HG02981 (cell line): Measurements from ENCODE around the gene CHST8.

Experiments
- ATAC-seq: cut with Tn5 transposase; IDR thresholded peaks from one replicate; pipeline ENCODE4 v1.9.1; 2021; ENCODE audit warnings: mild to moderate bottlenecking, moderate library complexity; ENCODE audit not compliant: unreplicated experiment

Gene CHST8

GRCh38 chr19:33706631-33707030 is 84.9 kb downstream of the CHST8 start:
- ATAC-seq, result no peak

- no peak for ATAC-seq
These were observed 90.5 kb downstream of the CHST8 start for GRCh38 chr19:33712268-33712667.

GRCh38 chr19:33713194-33713593 is 91.4 kb downstream of the CHST8 start:
- no peak for ATAC-seq

GRCh38 chr19:33714149-33714548 is 92.4 kb downstream of the CHST8 start:
- ATAC-seq, result no peak

- no peak for ATAC-seq
These were observed 93.7 kb downstream of the CHST8 start for GRCh38 chr19:33715462-33715861.

GRCh38 chr19:33717878-33718277 is 96.1 kb downstream of the CHST8 start:
- ATAC-seq, result no peak

- ATAC-seq, result no peak
These were observed 97.0 kb downstream of the CHST8 start for GRCh38 chr19:33718651-33719254.

GRCh38 chr19:33719366-33720154 is 97.8 kb downstream of the CHST8 start:
- no peak for ATAC-seq

- ATAC-seq, result no peak
These were observed 98.4 kb downstream of the CHST8 start for GRCh38 chr19:33720155-33720493.

- ATAC-seq, result no peak
These were observed 99.2 kb downstream of the CHST8 start for GRCh38 chr19:33720691-33721682.

GRCh38 chr19:33721735-33722297 is 100.1 kb downstream of the CHST8 start:
- ATAC-seq, result no peak

GRCh38 chr19:33722456-33723239 is 100.9 kb downstream of the CHST8 start:
- ATAC-seq, result no peak

GRCh38 chr19:33723512-33723911 is 101.8 kb downstream of the CHST8 start:
- no peak for ATAC-seq

GRCh38 chr19:33724021-33724720 is 102.4 kb downstream of the CHST8 start:
- ATAC-seq, result no peak

- ATAC-seq, result no peak
These were observed 102.9 kb downstream of the CHST8 start for GRCh38 chr19:33724721-33725060.

GRCh38 chr19:33725567-33725966 is 103.8 kb downstream of the CHST8 start:
- no peak for ATAC-seq

- no peak for ATAC-seq
These were observed 105.0 kb downstream of the CHST8 start for GRCh38 chr19:33726756-33727155.

- no peak for ATAC-seq
These were observed 105.7 kb downstream of the CHST8 start for GRCh38 chr19:33727331-33727998.

GRCh38 chr19:33728141-33728540 is 106.4 kb downstream of the CHST8 start:
- no peak for ATAC-seq
